A549 (cell line): ENCODE data around the gene TTC28.

Experiments used
- BHLHE40 ChIP-seq: IDR thresholded peaks from 2 replicates; pipeline ENCODE4 v1.6.1; 2012; ENCODE audit warnings: low read depth, low read length, inconsistent platforms
- CBX8 ChIP-seq: fragments of 200-600 bp; sonication (generic); IDR thresholded peaks from 2 replicates; pipeline ENCODE4 v1.6.1; 2016
- CEBPB ChIP-seq, 2 experiments: fragments of >200 bp in 1 of 2; sonication (Bioruptor Twin) in 1 of 2; formaldehyde crosslinking in 1 of 2; IDR thresholded peaks; 2 replicates each; pipeline ENCODE4 v1.6.1; 2012 to 2016
- CHD2 ChIP-seq: fragments of 150-350 bp; IDR thresholded peaks from 2 replicates; pipeline ENCODE4 v1.6.1; 2014; ENCODE audit warnings: low read length; ENCODE audit not compliant: partially characterized antibody
- CTCF ChIP-seq: fragments of >200 bp; sonication (Bioruptor Twin); formaldehyde crosslinking; IDR thresholded peaks from 3 replicates; pipeline ENCODE4 v1.5.1; 2016
- EP300 ChIP-seq, 2 experiments: fragments of >200 bp; sonication (Bioruptor Twin); formaldehyde crosslinking; IDR thresholded peaks; 2 replicates in 1 of 2; 3 replicates in 1 of 2; pipeline ENCODE4 v1.6.1; 2016 to 2017
- FOSB ChIP-seq: fragments of 250-450 bp; sonication (Bioruptor Pico); IDR thresholded peaks from 2 replicates; pipeline ENCODE4 v1.5.0; 2020; ENCODE audit warnings: mild to moderate bottlenecking, moderate library complexity
- HDAC2 ChIP-seq: fragments of 200-600 bp; sonication (generic); IDR thresholded peaks from 2 replicates; pipeline ENCODE4 v1.6.1; 2016
- HEYL ChIP-seq: fragments of 250-450 bp; sonication (Bioruptor Pico); IDR thresholded peaks from 2 replicates; pipeline ENCODE4 v1.8.0; 2021; ENCODE audit warnings: mild to moderate bottlenecking, moderate library complexity
- MAZ ChIP-seq: fragments of 150-350 bp; IDR thresholded peaks from 2 replicates; pipeline ENCODE4 v1.6.1; 2014; ENCODE audit warnings: antibody characterized with exemption, low read depth, low read length, borderline replicate concordance
- NR3C1 ChIP-seq: fragments of >200 bp; sonication (Bioruptor Twin); formaldehyde crosslinking; IDR thresholded peaks from 3 replicates; pipeline ENCODE4 v1.6.1; 2017
- POLR2A ChIP-seq: IDR thresholded peaks from 2 replicates; pipeline ENCODE4 v1.6.1; 2012; ENCODE audit warnings: mild to moderate bottlenecking, low read length
- RFX5 ChIP-seq: fragments of 450-650 bp; IDR thresholded peaks from 2 replicates; pipeline ENCODE4 v1.7.1; 2014; ENCODE audit warnings: antibody characterized with exemption, mild to moderate bottlenecking, moderate library complexity
- USF2 ChIP-seq: fragments of 450-650 bp; IDR thresholded peaks from 2 replicates; pipeline ENCODE4 v1.6.1; 2014; ENCODE audit warnings: antibody characterized with exemption

DNA sequence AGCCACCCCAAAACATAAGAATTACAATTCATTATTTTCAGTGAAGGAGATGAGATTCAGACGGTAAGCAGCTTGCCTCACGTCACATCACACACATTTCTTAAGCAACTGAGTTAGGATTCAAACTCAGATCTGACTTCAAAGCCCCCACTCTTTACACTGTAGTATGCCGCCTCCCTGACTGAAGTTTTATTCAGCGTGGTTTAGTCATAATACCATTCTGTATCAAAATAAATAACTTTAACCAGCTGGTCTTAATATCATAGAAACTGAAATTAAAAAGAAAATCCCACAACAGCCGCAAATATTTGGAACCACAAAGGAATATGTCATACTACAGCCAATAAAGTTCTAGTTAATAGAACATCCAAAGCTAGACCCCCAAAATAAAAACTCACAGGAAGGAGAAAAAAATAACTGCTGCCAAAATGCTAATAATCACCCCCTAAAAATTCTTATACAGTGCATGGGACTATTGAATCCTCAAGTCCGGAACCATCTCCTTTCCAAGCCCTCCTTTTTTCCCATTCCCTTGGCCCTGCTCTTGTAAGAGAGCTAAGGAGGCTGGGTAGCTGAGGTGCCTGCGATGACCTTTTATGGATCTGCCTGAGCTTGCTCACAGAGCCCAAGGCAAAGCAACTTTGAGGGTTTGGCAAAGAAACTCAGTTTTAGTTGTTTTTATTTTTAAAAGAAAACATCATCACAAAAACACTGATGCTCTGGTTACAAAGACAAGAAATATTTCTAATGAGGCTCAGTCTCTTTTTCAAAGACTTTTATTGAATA, 334.5 kb downstream of the TTC28 start:
- TF ChIP-seq MAZ (no peak), CTCF (no peak), CBX8 (no peak), POLR2A (no peak), FOSB (CRISPR knock-in tag) (no peak), EP300 (IDR thresholded peaks at IDR 0.05) (no peak), NR3C1 (no peak), RFX5 (no peak), HEYL (no peak), USF2 (no peak), CEBPB (IDR thresholded peaks at IDR 0.05) (no peak), CHD2 (no peak), BHLHE40 (no peak), HDAC2 (no peak)
